Hematopoietic multipotent progenitor cell treated with erythropoietin and hydrocortisone succinate and interleukin-3 and kit ligand, for 17 days (in vitro differentiated cells): ENCODE measurements around the gene AHNAK2.

Experiments
- DNase-seq: peaks from one replicate; pipeline ENCODE4 v3.0.0-alpha.2; 2015; ENCODE audit warnings: low spot score

Gene AHNAK2

GRCh38 chr14:105012171-105012985 is 34.2 kb upstream of the AHNAK2 start:
- no peak for DNase-seq

GRCh38 chr14:105011312-105011990 is 33.3 kb upstream of the AHNAK2 start:
- DNase-seq: no peak

- no peak for DNase-seq
Measured at GRCh38 chr14:105010891-105011291, 32.7 kb upstream of the AHNAK2 start.

- no peak for DNase-seq
Measured at GRCh38 chr14:105010106-105010505, 31.9 kb upstream of the AHNAK2 start.

- no peak for DNase-seq
Measured at GRCh38 chr14:105007593-105008264, 29.6 kb upstream of the AHNAK2 start.

GRCh38 chr14:105006831-105007592 is 28.8 kb upstream of the AHNAK2 start:
- no peak for DNase-seq

GRCh38 chr14:105005929-105006830 is 28.0 kb upstream of the AHNAK2 start:
- DNase-seq: no peak

- no peak for DNase-seq
Measured at GRCh38 chr14:105005329-105005928, 27.3 kb upstream of the AHNAK2 start.

- DNase-seq: no peak
Measured at GRCh38 chr14:104999361-104999760, 21.2 kb upstream of the AHNAK2 start.

GRCh38 chr14:104998801-104999200 is 20.6 kb upstream of the AHNAK2 start:
- DNase-seq: no peak

GRCh38 chr14:104996483-104996882 is 18.3 kb upstream of the AHNAK2 start:
- DNase-seq: no peak

GRCh38 chr14:104996032-104996431 is 17.9 kb upstream of the AHNAK2 start:
- no peak for DNase-seq

- no peak for DNase-seq
Measured at GRCh38 chr14:104994978-104995377, 16.8 kb upstream of the AHNAK2 start.

GRCh38 chr14:104993808-104994591 is 15.8 kb upstream of the AHNAK2 start:
- no peak for DNase-seq

- no peak for DNase-seq
Measured at GRCh38 chr14:104993306-104993705, 15.1 kb upstream of the AHNAK2 start.

GRCh38 chr14:104992501-104992900 is 14.3 kb upstream of the AHNAK2 start:
- no peak for DNase-seq

- DNase-seq: no peak
Measured at GRCh38 chr14:104991896-104992230, 13.7 kb upstream of the AHNAK2 start.

- DNase-seq: no peak
Measured at GRCh38 chr14:104989951-104990303, 11.8 kb upstream of the AHNAK2 start.

- no peak for DNase-seq
Measured at GRCh38 chr14:104989236-104989950, 11.2 kb upstream of the AHNAK2 start.
